Activated CD4-positive, alpha-beta T cell treated with anti-CD3 and anti-CD28 coated beads, Interleukin-2, amount 50 U/mL, for 24 hours (primary cell): ENCODE results near the gene MATN1.

Source experiments
- DNase-seq, 2 donors: peaks; one replicate each; pipeline ENCODE4 v3.0.0-alpha.2; 2020; ENCODE audit warnings: low read depth in 1 of 2, low spot score in 1 of 2

MATN1 gene

DNA sequence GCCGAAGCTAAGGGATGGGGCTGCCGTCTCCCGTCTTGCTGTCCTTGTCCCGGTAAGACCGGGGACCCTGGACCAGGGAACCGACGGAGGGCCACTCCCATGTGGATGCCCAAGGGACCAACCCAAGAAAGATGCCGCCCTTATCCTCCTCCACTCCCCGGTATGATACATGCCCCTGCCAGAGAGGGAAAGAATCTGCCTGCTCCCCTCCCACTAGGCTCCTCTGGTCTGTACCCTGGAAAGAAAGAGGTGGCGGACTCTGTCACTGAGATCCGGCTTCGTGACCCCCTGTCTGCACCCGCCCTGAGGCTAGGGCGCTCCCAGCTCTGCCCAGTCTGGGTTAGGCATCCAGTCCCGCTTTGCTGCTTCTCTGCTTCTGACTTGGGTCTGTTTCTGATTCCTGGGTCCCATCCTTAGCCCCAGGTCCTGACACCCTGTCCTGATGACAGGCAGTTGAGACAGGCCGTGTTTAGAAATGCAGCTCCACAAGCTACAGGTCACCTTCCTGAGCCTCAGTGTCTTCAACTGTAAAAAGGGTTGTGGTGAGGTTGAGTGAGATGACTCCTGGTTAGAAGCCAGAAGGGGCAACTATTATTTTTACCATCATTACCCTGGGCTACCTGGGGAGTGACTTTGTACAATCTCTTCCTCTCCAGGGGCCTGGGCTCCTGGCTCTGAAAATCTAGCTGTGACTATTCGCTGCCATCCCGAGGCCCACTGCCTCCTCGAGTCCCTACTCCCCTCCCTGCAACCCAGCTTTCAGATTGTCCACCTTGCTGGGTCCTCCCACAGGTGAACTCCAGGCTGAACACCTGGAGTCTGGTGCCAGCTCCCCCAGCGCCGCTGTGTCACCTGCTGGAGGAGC, 3.7 kb downstream of the MATN1 start:
- DNase-seq = no peak

DNA sequence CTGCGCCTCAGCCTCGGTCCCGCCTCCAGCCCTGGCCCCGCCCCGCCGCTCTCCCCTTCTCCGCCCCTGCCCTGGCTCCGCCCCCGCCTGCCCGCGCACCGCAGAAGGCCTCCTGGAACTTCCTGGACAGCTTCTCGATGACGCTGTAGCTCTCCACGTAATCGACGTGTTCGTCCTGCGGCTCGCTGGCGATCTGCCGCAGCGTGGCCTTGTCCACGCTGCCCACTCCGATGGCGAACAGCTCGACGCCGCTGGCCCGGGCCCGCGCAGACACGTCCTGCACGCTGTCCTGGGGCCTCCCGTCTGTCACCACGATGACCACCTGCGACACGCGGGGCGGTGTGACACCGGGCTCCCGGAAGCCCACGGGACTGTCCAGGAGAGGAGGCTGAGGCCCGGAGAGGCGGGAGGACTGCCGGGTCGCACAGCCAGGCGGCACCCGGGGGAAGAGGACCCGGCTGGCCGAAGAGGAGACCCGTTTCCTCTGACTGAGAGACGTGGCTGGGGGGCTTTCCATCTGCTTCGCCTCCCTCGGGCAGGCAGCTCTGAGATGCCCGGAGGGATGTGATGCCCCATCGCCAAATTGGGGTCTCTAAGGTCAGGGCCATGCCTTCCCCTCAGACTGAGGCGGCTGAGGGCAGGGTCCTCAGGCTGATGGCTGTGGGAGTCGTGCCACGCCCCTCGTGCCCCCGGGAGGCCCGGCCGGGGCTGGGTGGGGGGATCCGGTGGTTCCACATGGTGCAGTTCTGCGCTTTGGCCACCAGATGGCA, 4.6 kb downstream of the MATN1 start:
- DNase-seq = peak; percentile 80 to 86

DNA sequence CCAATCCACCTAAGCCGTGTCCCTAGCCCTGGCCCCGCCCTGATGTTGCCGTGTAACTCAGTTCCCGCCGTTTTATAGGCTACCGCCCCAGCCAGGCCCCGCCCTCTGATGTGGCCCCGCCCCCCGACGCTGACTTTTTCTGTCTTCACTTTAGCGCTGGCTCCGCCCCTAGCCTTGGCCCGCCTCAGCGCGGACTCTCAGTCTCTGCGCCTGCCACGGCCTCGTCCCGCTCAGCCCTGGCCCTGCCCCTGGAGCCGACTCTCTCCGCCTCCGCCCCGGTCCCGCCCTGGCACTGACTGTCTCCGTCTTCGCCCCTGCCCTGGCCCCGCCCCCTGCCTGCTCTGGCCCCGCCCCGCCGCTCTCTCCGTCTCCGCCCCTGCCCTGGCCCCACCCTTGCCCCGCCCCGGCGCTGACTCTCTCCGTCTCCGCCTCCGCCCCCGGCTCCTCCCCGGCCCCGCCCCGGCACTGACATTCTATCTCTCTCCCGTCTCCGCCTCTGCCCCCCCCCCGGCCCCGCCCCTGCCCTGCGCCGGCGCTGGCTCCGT, 5.2 kb downstream of the MATN1 start:
- peak; percentile 99 to 100 for DNase-seq

DNA sequence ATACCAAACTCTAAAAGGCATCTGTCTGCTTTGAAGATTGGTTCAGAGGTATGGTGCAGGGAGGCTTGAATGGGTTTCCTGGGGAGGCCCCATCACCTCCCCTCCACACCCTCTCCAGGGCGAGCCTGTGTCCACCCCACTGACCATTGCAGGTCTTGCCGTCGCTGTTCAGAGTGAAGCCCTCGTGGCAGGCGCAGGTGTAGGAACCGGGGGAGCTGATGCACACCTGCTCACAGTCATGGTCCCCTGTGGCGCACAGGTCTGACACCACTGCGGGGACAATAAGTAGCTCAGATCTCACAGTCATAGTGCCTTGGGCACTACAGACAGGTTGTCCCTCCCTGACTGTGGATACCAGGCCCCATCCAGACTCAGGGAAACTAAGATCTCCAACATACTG, 6.7 kb downstream of the MATN1 start:
- no peak for DNase-seq

DNA sequence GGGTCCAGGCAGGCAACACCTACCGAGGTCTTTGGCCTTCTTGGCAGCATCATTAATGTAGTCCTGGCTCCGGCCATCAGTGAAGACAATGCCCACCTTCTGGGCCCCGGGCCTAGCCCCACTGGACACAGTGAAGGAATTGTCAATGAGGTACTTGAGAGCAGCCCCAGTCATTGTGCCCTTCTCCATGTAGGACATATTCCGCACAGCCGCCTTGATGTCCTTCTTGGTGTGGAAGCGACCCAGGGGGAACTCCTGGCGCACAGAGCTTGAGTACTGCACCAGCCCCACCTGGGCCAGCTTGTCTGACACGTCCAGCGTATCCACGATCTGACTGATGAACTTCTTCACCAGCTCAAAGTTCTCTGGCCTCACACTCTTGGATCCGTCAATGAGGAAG, 7.5 kb downstream of the MATN1 start:
- no peak for DNase-seq

DNA sequence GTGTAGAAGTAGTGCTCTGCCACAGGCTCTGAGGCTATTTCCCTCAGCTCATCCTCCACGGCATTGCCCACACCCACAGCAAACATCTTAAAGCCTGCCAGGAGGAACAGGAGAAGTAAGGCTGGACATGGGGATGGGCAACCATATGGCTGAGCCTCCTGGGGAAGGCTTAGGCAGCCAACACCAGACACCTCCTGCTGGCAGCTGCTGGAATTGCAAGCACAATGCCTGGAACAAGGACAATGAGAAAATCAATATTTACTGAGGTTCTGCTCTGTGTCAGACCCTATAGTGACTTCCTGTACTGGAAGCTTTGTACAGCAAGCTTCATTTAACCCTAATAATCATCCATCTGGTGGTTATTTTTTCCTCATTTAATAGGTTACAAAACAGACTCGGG, 8.2 kb downstream of the MATN1 start:
- DNase-seq = no peak

DNA sequence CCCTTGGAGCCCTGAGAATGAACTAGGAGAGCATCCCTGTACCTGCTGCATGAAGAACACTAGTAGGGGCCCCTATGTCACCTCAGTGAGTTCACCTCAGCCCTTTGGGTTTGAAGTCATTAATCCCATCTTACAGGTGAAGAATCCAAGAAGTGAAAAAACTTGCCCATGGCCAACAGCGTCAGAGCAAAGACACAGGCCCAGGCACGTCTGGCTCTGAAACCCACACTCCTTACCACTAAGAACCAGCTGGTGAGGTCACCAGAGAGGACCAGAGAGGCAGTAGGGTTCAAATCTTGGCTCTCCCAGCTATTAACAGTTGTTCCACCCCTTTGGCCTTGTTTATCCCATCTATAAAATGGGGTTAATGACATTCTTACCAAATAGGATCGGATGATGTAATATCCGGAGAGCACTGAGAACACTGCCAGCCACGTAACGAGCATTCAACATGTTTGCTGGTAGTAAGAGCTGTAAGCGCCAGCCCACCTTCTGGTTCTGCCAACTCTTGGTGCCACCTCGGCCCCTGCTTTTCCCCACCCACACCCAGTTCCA, 8.8 kb downstream of the MATN1 start:
- no peak for DNase-seq

DNA sequence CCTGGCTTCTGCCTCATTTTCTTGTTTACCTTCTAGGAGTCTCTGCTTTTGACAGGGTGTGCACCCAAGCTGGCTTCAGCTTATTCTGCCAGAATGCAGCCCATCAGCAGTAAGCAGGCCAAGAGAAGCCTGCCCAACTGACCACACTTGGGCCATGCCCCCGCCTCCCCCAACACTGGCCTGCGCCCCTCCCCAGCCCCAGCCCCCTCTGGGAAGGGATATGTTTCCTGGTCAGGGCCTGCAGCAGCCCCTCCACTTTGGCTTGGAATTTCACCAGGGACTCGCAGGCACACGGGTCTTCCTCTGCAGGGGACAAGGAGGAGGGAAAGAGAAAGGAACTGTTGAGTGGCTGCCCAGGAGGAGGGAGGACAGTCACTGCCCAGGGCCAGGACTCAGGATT, 9.4 kb downstream of the MATN1 start:
- no peak for DNase-seq

DNA sequence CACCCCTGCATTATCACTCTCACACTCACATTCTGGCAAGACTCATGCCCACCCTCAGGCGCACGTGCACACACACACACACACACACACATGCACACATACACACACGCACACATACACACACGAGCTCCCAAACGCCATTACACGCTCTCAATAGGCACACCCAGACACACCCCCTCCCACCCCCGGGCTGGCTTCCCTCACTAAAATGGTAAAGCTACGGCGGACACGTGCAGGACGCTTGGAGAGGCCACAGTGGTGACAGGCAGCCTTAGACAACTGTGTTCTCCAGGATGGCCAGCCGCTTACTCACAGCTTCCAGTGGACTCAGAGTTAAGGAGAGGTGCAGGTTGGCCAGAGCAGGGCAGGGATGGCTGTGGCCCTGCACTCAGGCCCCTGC, 10.1 kb downstream of the MATN1 start:
- no peak for DNase-seq

DNA sequence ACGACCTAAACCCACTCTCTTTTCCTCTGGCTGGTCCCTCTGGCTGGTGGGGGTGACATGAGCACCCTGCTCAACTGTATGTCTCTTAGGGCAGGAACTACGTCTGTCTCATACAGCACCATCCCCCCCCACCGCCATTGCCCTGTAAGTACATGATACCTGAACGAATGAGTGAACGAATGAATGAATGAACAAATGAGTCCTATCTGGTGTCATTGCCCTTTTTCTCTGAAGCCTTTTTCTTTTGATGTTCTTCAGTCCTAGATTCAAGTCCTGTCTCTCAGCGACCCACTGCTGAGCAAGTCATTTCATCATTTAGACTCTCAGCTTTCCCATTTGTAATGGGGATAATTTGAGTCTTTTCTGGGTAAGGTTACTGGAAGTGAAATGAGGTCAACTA, 10.8 kb downstream of the MATN1 start:
- no peak for DNase-seq

DNA sequence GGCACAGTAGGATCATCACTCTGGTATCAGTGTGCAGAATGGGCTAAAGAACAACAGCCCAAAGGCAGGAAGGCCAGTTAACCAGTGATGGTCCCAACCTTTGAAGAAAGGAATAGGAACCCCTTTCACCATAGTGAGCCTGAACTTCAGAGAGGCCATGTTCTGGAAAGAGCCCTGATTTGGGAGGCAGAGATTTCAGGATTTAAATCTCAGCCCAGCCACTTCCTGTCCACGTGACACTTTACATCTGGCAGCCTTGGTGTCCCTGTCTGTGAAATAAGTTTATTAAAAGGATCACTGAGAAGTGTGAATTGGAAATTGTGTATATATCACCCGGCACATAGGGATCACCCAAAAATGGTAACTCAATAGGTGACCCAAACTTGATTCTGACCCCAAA, 13.0 kb downstream of the MATN1 start:
- no peak for DNase-seq

DNA sequence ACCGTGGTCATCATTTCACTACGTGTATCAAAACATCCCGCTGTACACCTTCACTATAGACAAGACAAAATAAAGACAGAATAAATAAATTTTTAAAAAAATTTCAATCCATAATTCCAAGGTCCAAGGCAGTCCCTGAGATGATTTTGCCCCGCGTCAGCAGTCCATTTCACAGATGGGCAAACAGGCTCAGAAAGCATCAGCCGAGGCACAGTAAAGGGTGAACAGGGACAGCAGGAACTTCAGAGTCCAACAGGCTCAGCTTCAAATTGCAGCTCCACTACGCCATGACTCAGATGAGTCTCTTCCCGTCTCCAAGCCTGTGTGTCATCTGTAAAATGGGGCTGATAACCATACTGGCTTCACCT, 15.0 kb downstream of the MATN1 start:
- no peak for DNase-seq

DNA sequence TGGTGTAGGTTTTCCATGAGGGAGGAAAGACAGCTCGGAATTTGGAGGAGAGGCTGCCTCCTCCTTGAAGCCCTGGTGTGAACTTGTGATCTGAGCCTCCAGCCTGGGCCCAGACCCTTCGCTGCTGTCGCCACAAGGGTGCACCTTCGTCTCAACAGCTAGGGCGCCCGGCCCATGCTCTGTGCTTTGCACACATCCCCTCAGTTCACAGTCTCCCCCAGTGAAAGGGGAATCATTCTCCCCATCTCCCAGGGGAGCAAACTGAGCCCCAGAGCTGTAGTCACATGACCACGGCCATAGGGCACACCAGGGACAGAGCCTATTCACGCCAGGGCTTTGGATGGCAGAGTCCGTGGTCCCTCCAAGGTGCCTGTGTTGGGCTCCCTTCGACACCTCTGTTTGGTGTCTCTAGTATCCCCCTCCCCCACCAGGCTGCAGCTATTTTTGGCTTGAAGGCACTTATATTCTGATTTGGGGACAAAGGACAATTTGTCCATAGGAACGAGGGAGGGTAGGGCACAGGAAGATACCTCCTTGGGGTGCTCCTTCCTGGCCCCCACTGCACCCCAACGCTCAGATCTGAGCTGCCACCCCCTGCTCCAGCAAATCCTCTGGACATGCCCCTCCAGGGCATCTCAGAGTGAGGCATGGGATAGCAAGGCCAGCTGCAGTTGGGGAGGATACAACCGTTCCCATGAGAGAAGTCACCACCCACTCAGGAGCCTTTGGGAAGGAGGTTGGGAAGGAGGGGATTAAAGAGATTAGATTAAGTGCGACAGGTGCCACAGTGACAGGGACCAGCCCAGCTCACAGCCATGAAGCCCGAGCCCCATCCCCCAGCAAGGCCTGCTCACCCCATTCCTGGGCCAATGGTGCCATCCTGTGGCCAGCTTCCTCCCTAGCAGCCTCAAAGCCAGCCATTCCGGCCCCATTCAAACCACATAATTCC, 15.7 kb downstream of the MATN1 start:
- peak; percentile 46 to 52 for DNase-seq

DNA sequence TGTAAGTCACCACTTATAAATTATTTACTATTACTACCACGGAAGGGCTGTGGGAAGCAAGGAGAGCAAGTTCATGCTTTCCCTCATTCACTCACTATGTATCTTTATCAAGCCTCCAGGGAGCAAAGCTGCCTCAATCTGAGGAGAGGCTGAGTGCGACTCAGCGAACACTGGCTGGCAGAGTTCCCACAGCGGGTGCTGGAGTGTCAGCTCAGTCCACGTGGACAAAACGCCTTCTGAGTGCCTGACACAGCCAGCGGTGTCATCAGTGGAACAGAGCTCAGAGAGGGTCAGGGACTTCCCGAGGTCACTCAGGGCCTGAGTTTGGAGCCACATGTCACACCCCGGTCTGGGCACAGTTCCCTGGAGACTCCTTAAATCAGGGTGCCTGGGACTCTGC, 16.9 kb downstream of the MATN1 start:
- DNase-seq = no peak

DNA sequence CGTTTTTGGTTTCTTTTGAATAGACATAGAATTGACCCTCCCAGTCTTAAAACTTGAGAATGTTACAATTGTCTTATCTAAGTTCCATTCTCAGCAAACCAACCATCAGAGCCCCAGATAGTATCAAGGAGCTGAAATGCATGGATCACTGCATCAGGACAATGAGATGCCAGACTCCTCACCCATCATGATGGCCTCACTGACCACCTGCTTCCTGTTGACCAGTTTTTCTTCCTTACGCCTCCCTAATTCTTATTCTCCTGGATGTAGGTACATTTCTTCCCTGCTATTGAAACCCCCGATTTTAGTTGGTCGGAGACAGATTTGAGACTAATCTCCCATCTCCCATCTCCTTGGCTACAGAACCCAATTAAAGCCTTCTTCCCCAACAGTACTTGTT, 17.7 kb downstream of the MATN1 start:
- DNase-seq = no peak

DNA sequence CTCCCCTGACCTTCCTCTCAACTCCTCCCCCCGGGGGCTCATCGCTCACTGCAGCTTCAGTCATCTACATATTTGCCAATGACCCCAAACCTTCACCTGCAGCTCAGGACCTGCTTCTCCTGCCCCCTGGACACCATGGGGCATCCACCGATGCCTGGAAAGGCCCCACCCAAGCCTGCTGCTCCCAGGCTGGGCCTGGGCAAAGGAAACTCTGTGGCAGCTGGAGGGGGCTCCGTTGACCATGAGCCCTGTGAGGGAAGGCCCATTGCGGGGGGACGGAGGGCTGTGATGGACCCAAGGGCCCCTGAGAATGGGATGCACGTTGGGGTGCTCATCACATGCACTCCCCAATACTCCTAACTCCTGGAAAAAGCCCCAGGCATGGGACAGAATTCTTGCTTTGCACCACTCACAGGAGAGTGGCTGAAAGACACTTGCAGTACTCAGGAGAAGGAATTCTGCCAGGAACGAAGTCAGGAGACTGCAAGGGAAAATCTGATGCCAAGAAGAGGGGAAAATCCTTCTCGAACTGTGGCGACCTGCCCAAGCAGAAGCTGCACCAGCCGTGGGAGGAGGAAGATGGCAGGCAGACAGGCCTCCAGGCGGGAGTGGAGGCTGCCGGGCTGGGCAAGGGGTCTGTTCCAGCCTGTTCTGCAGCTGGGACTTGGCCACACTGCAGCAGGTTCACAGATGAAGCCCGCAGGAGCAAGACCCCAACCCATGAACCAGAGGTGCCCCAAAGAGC, 18.4 kb downstream of the MATN1 start:
- no peak for DNase-seq

DNA sequence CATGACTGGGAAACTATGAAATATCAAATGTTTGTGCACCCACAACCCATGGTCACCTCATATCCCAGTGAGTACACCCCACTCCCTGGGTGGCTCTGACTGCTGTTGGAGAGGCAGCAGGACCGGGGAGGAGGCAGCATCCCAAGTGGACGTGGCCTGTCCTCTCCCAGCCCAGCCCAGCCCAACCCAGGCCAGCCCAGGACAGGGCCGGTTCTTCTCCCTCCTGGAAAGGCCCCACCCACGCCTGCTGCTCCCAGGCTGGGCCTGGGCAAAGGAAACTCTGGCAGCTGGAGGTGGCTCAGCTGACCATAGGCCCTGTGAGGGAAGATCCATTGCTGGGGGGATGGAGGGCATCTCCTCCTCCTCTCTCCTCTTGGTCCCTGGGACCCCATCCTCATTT, 19.1 kb downstream of the MATN1 start:
- no peak for DNase-seq

DNA sequence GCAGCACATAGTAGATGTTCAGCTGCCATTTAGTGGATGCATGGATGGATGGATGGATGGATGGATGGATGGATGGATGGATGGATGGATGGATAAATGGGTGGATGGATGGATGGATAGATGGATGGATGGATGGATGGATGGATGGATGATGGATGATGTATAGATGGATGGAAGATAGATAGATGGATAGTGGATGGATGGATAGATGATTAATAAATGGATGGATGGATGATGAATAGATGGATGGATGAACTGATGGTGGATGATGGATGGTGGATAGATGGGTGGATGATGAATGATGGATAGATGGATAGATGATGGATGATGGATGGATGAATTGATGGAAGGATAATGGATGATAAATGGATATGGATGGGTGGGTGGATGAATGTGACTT, 20.6 kb downstream of the MATN1 start:
- DNase-seq = no peak

DNA sequence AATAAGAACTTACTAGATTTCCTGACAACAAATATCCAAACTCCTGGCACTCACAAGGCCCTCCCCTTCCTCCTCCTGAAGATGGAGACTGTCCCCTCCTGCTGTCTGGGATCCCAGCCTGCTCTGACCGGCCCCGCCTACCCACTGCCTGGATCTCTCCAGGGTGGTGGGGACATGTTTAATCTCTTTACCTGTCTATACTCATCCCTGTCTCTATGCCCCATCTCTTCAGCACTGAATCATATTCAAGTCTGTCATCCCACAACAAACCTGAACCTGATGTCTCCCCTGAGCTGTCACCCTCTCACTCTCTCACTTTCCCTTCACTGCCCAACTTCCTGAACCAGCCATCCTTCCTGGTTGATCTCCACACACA, 22.1 kb downstream of the MATN1 start:
- no peak for DNase-seq

DNA sequence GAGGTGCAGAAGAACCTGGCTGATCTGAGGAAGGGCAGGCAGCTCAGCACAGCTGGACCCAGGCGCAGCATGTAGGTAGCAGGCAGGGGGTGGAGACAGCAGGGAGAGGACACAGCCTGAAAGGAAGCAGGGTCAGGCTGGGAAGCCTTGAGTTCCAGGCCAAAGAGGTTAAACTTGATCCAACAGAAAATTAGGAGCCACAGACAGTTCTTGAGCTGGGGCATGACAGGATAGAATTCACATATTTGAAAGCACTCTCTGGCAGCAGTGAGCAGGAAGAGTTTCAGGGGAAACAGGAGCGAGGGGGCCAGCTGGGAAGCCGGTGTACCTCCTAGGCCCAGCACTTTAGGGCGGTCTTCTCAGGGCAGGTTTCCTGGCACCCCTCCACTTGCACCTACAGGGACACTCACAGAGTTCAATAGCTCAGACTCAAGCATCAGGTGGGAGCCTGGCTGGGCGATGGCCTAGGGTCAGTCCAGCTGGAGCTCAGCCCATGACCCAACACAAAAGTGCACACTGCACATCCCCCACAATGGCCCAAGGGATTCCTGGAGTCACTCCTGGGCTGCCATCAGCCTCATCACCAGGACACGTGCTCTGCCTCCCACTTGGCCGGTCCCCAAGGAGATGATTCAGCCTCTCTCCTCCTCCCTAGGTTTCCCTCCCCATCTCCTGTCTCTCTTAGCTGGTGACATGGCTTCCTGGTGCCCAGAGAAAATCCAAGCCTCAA, 22.7 kb downstream of the MATN1 start:
- no peak for DNase-seq
